K562 (cell line): Measurements from ENCODE around the gene WDR44. TPM values are rescaled to one million over a fixed set of nuclear protein-coding genes. Genes with fewer than 3 reads are reported as not detected.
A peak's percentile ranks its signal among the peaks of the same experiment; 100 is the strongest.

Experiments used
- ATAC-seq: fragments of 200-7000 bp; cut with Tn5 transposase; 3 replicates; pipeline ENCODE4 v1.9.1; 2020; ENCODE audit warnings: moderate library complexity
- BruUV-seq: library from RNA; stranded (reverse); fragments of 400-500 nt; replicated peaks from 2 replicates; lab custom pipeline; 2021; lab: Mats Ljungman, UMichigan
- CTCF ChIA-PET: fragments of 300-600 bp; formaldehyde crosslinking; extraction: SDS; loops from one replicate; lab custom pipeline; 2021; ENCODE audit warnings: low intra/inter-chr PET ratio; lab: Yijun Ruan, JAX
- POLR2A ChIA-PET: fragments of 300-600, 350-650 bp; sonication (Branson Sonifier 250); formaldehyde crosslinking; extraction: SDS; loops from one replicate; lab custom pipeline; 2021; ENCODE audit warnings: antibody characterized with exemption, inconsistent platforms; lab: Yijun Ruan, JAX
- DNase-seq, 4 experiments: peaks; one replicate each; pipeline versions ENCODE4 v3.0.0 to v3.0.0-alpha.2; 2011 to 2018; ENCODE audit warnings: low spot score in 3 of 4, mixed read lengths in 3 of 4; ENCODE audit errors: extremely low read depth in 1 of 4
- FAIRE-seq: peaks from 2 replicates; lab custom pipeline; 2011; peaks lifted over from hg19 to GRCh38; lab: Jason Lieb, UNC
- H2AFZ ChIP-seq: 2 replicates; pipeline ENCODE4 v1.6.0; 2011; ENCODE audit warnings: low read depth, low read length, control low read depth, inconsistent platforms
- H3K27ac ChIP-seq: fragments of 200-600 bp; 3 replicates; pipeline ENCODE4 v1.8.0; 2011; ENCODE audit warnings: low read depth, mild to moderate bottlenecking, control low read depth, inconsistent platforms, low read length, moderate library complexity, mixed read lengths; ENCODE audit errors: extremely low read depth
- H3K27me3 ChIP-seq, 2 experiments: fragments of 300-600 bp in 1 of 2; 2 replicates in 1 of 2; 3 replicates in 1 of 2; pipeline versions ENCODE4 v1.6.0 to v1.8.0; 2011; ENCODE audit warnings: inconsistent platforms in 2 of 2, low read length in 2 of 2, mild to moderate bottlenecking in 1 of 2, mixed read lengths in 1 of 2, moderate library complexity in 1 of 2; ENCODE audit not compliant: control insufficient read depth in 2 of 2, insufficient read depth in 2 of 2
- H3K36me3 ChIP-seq: fragments of 300-600 bp; 3 replicates; pipeline ENCODE4 v1.8.0; 2011; ENCODE audit warnings: mild to moderate bottlenecking, low read length, inconsistent platforms; ENCODE audit not compliant: control insufficient read depth, insufficient read depth
- H3K4me1 ChIP-seq, 2 experiments: fragments of 200-600 bp in 1 of 2; replicated peaks in 1 of 2; 2 replicates in 1 of 2; 3 replicates in 1 of 2; pipeline versions ENCODE4 v1.5.1 to v1.8.0; 2011; ENCODE audit warnings: inconsistent platforms in 2 of 2, low read length in 2 of 2, mild to moderate bottlenecking in 1 of 2, mixed read lengths in 1 of 2, moderate library complexity in 1 of 2; ENCODE audit not compliant: control insufficient read depth in 2 of 2, insufficient read depth in 2 of 2
- H3K4me2 ChIP-seq: 2 replicates; pipeline ENCODE4 v1.6.1; 2011; ENCODE audit warnings: low read length, control low read depth, inconsistent platforms, mixed read lengths; ENCODE audit not compliant: insufficient read depth
- H3K4me3 ChIP-seq: fragments of 200-600 bp; sonication (generic), shearing (Covaris generic); 2 replicates; pipeline ENCODE4 v1.5.1; 2016; ENCODE audit warnings: control low read depth, inconsistent platforms
- H3K79me2 ChIP-seq: fragments of 200-600 bp; 3 replicates; pipeline ENCODE4 v1.8.0; 2011; ENCODE audit warnings: low read length, inconsistent platforms; ENCODE audit not compliant: control insufficient read depth, insufficient read depth
- H3K9ac ChIP-seq, 2 experiments: 2 replicates each; pipeline versions ENCODE4 v1.6.0 to v1.6.1; 2011; ENCODE audit warnings: low read depth in 2 of 2, low read length in 2 of 2, control low read depth in 1 of 2, inconsistent platforms in 1 of 2, mild to moderate bottlenecking in 1 of 2, mixed read lengths in 1 of 2; ENCODE audit not compliant: insufficient read depth in 1 of 2
- H3K9me1 ChIP-seq: one replicate; pipeline ENCODE4 v1.6.0; 2011; ENCODE audit warnings: inconsistent platforms, mild to moderate bottlenecking, low read length, moderate library complexity; ENCODE audit not compliant: control insufficient read depth, insufficient read depth
- H3K9me3 ChIP-seq: replicated peaks from 2 replicates; pipeline ENCODE4 v1.5.1; 2011; ENCODE audit warnings: low read depth, low read length, inconsistent platforms; ENCODE audit not compliant: control insufficient read depth, insufficient read depth
- H4K20me1 ChIP-seq: replicated peaks from 2 replicates; pipeline ENCODE4 v1.6.1; 2011; ENCODE audit warnings: low read length, inconsistent platforms, mixed read lengths; ENCODE audit not compliant: control insufficient read depth, insufficient read depth
- FIP1L1 ChIP-seq: fragments of 200-400 bp; formaldehyde crosslinking; IDR thresholded peaks from 2 replicates; pipeline ENCODE4 v1.6.1; 2018; ENCODE audit warnings: mild to moderate bottlenecking, low read depth, low read length; ENCODE audit not compliant: poor library complexity, severe bottlenecking
- KLF16 ChIP-seq: IDR thresholded peaks from 2 replicates; pipeline ENCODE4 v1.6.1; 2016; ENCODE audit warnings: antibody characterized with exemption
- SMAD3 ChIP-seq: fragments of 450-650 bp; formaldehyde crosslinking; conservative IDR thresholded peaks from 2 replicates; pipeline ENCODE4 v1.4.0; 2020; ENCODE audit warnings: mild to moderate bottlenecking
- WGBS: fragments of 100-300 bp; shearing (Covaris generic); methylation state at CpG from one replicate; pipeline ENCODE4 v1.1.6; 2016; ENCODE audit warnings: low coverage, mixed read lengths; ENCODE audit not compliant: insufficient coverage; ENCODE audit errors: missing lambda C conversion rate; 5-methylcytosine and 5-hydroxymethylcytosine counted together
- in situ Hi-C: fragments of 300-500 bp; cut with MboI; formaldehyde crosslinking; loops from 4 replicates; pipeline ENCODE4 v1.15.0; 2018; ENCODE audit warnings: inconsistent platforms, mixed read lengths
- intact Hi-C: fragments of 100-400 bp; cut with micrococcal nuclease; formaldehyde crosslinking; loops from 2 replicates; pipeline ENCODE4 v1.14.2; 2022
- polyA plus RNA-seq, 8 experiments: library from polyadenylated mRNA; depleted of rRNA in 4 of 8; stranded (reverse) in 5 of 8; unstranded in 3 of 8; fragments of >200 nt; fragmentation: Nextera tagmentation in 2 of 8; fragmentation: Illumina TruSeq in 1 of 8; extraction: Ambion mirVana in 2 of 8; extraction: Trizol in 1 of 8; gene quantifications; 2 replicates each; pipeline versions ENCODE4 v1.2.1 to v1.2.3, GENCODE V29; 2011 to 2014; ENCODE audit warnings: inconsistent platforms in 1 of 8, missing spikeins in 1 of 8
- total RNA-seq, 7 experiments: library from RNA; depleted of rRNA in 6 of 7; stranded (reverse); fragments of >200 nt in 6 of 7; fragmentation: Illumina TruSeq in 2 of 7; extraction: Trizol in 2 of 7; gene quantifications; 2 replicates each; pipeline versions ENCODE4 v1.2.1 to v1.2.3, GENCODE V29; 2011 to 2021; ENCODE audit warnings: low replicate concordance in 1 of 7
- TF ChIP-seq, protein P1 (sequence below): fragments of 450-650 bp; IDR thresholded peaks from 2 replicates; pipeline ENCODE4 v1.6.1; 2017; ENCODE audit warnings: antibody characterized with exemption, mild to moderate bottlenecking
- TF ChIP-seq, protein P2 (sequence below): fragments of 450-650 bp; IDR thresholded peaks from 2 replicates; pipeline ENCODE4 v1.6.1; 2016; ENCODE audit warnings: mild to moderate bottlenecking, moderate library complexity

WDR44 gene
- total and polyA plus RNA-seq, 9 of the 15 experiments (the other 6 are each of a cell fraction or from before 2014, with no cell fraction given) = 5.6 to 20.0 (median 14.6) TPM

DNA sequence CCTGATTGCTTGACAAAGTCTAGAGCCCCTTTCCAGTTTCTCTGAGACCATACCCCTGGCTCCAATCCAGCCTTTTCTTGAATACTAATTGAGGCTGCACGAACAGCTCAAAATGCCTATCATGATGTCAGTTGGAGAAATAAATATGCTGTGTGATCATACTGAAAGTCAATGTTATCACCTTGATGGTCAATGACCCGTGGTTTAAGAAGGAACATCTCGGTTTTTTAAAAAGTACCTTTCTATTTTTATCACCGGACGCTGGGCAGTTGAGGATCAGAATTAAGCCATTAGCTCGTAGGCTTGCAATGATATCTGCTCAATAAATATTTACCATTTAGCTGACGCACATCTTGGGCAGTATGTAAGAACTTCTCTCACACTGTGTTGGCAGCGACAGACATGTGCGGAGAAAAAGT is 852 bp upstream of the WDR44 start:
- DNase-seq (peak in 1 of 4 experiments; percentile 32), ATAC-seq (no peak; the same call in 2 of the 3 replicates), FAIRE-seq (peak; percentile 44)
- Histone ChIP-seq H3K9ac (peak overlapping the region; percentile 85 to 96; a peak in 3 of 4 replicates), H3K9me1 (no peaks in the 10 kb centered on the region), H3K4me3 (peak overlapping the region; percentile 94), H3K9me3 (no peaks in the 10 kb centered on the region), H3K4me1 (peaks cover 7 to 28% of the 10 kb centered on the region in 2 experiments; a peak in 4 of 5 replicates), H3K4me2 (peak overlapping the region; percentile 84), H3K36me3 (peaks cover 4% of the 10 kb centered on the region; the same call in 1 of the 3 replicates), H3K27me3 (no peaks in the 10 kb centered on the region), H4K20me1 (peaks cover 7% of the 10 kb centered on the region; the same call in 1 of the 2 replicates), H3K27ac (peak overlapping the region; percentile 97), H2AFZ (peak overlapping the region; percentile 85), H3K79me2 (peaks cover 37% of the 10 kb centered on the region)
- POLR2A ChIA-PET = interaction anchor here (0.9 to 1.4 kb wide), 2 partner anchors 10 to 49 kb away, joined by 3 to 5 read pairs; no protein-coding TSS in a partner anchor
- WGBS = 3% methylated on average over 9 of the region's 9 CpGs
- intact Hi-C loops (loop anchor here (10.0 kb wide), 1 partner anchor 380 kb away; the partner anchor contains the start of gene IL13RA1), in situ Hi-C loops (no loop called here)
- BruUV-seq = no TSS peak
- CTCF ChIA-PET = no interaction called here
- no peak for TF ChIP-seq SMAD3
- TF ChIP-seq FIP1L1 = no peak
- TF ChIP-seq, protein P1, sequence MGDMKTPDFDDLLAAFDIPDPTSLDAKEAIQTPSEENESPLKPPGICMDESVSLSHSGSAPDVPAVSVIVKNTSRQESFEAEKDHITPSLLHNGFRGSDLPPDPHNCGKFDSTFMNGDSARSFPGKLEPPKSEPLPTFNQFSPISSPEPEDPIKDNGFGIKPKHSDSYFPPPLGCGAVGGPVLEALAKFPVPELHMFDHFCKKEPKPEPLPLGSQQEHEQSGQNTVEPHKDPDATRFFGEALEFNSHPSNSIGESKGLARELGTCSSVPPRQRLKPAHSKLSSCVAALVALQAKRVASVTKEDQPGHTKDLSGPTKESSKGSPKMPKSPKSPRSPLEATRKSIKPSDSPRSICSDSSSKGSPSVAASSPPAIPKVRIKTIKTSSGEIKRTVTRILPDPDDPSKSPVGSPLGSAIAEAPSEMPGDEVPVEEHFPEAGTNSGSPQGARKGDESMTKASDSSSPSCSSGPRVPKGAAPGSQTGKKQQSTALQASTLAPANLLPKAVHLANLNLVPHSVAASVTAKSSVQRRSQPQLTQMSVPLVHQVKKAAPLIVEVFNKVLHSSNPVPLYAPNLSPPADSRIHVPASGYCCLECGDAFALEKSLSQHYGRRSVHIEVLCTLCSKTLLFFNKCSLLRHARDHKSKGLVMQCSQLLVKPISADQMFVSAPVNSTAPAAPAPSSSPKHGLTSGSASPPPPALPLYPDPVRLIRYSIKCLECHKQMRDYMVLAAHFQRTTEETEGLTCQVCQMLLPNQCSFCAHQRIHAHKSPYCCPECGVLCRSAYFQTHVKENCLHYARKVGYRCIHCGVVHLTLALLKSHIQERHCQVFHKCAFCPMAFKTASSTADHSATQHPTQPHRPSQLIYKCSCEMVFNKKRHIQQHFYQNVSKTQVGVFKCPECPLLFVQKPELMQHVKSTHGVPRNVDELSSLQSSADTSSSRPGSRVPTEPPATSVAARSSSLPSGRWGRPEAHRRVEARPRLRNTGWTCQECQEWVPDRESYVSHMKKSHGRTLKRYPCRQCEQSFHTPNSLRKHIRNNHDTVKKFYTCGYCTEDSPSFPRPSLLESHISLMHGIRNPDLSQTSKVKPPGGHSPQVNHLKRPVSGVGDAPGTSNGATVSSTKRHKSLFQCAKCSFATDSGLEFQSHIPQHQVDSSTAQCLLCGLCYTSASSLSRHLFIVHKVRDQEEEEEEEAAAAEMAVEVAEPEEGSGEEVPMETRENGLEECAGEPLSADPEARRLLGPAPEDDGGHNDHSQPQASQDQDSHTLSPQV = peak; percentile 68; the same call in 1 of the 2 replicates
- TF ChIP-seq, protein P2, sequence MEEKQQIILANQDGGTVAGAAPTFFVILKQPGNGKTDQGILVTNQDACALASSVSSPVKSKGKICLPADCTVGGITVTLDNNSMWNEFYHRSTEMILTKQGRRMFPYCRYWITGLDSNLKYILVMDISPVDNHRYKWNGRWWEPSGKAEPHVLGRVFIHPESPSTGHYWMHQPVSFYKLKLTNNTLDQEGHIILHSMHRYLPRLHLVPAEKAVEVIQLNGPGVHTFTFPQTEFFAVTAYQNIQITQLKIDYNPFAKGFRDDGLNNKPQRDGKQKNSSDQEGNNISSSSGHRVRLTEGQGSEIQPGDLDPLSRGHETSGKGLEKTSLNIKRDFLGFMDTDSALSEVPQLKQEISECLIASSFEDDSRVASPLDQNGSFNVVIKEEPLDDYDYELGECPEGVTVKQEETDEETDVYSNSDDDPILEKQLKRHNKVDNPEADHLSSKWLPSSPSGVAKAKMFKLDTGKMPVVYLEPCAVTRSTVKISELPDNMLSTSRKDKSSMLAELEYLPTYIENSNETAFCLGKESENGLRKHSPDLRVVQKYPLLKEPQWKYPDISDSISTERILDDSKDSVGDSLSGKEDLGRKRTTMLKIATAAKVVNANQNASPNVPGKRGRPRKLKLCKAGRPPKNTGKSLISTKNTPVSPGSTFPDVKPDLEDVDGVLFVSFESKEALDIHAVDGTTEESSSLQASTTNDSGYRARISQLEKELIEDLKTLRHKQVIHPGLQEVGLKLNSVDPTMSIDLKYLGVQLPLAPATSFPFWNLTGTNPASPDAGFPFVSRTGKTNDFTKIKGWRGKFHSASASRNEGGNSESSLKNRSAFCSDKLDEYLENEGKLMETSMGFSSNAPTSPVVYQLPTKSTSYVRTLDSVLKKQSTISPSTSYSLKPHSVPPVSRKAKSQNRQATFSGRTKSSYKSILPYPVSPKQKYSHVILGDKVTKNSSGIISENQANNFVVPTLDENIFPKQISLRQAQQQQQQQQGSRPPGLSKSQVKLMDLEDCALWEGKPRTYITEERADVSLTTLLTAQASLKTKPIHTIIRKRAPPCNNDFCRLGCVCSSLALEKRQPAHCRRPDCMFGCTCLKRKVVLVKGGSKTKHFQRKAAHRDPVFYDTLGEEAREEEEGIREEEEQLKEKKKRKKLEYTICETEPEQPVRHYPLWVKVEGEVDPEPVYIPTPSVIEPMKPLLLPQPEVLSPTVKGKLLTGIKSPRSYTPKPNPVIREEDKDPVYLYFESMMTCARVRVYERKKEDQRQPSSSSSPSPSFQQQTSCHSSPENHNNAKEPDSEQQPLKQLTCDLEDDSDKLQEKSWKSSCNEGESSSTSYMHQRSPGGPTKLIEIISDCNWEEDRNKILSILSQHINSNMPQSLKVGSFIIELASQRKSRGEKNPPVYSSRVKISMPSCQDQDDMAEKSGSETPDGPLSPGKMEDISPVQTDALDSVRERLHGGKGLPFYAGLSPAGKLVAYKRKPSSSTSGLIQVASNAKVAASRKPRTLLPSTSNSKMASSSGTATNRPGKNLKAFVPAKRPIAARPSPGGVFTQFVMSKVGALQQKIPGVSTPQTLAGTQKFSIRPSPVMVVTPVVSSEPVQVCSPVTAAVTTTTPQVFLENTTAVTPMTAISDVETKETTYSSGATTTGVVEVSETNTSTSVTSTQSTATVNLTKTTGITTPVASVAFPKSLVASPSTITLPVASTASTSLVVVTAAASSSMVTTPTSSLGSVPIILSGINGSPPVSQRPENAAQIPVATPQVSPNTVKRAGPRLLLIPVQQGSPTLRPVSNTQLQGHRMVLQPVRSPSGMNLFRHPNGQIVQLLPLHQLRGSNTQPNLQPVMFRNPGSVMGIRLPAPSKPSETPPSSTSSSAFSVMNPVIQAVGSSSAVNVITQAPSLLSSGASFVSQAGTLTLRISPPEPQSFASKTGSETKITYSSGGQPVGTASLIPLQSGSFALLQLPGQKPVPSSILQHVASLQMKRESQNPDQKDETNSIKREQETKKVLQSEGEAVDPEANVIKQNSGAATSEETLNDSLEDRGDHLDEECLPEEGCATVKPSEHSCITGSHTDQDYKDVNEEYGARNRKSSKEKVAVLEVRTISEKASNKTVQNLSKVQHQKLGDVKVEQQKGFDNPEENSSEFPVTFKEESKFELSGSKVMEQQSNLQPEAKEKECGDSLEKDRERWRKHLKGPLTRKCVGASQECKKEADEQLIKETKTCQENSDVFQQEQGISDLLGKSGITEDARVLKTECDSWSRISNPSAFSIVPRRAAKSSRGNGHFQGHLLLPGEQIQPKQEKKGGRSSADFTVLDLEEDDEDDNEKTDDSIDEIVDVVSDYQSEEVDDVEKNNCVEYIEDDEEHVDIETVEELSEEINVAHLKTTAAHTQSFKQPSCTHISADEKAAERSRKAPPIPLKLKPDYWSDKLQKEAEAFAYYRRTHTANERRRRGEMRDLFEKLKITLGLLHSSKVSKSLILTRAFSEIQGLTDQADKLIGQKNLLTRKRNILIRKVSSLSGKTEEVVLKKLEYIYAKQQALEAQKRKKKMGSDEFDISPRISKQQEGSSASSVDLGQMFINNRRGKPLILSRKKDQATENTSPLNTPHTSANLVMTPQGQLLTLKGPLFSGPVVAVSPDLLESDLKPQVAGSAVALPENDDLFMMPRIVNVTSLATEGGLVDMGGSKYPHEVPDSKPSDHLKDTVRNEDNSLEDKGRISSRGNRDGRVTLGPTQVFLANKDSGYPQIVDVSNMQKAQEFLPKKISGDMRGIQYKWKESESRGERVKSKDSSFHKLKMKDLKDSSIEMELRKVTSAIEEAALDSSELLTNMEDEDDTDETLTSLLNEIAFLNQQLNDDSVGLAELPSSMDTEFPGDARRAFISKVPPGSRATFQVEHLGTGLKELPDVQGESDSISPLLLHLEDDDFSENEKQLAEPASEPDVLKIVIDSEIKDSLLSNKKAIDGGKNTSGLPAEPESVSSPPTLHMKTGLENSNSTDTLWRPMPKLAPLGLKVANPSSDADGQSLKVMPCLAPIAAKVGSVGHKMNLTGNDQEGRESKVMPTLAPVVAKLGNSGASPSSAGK = 0 out of 2 replicates have a peak, but pooled peaks have one; percentile 67
- TF ChIP-seq KLF16 = no peak
